ACHN (cell line): ENCODE data around the gene CMSS1.

Experiments
- DNase-seq: peaks from one replicate; pipeline ENCODE4 v3.0.0-alpha.2; 2015
- in situ Hi-C: cut with HindIII; loops from 2 replicates; pipeline ENCODE4 v1.10.0; 2017; ENCODE audit warnings: low sequenced_read_pairs, low pct_ligation_motif_present, low pct_unique_long_range_greater_than_20kb

Gene CMSS1

GRCh38 chr3:99817437-99818240 is at the start of gene CMSS1:
TSS of gene CMSS1 (plus strand) at chr3:99817862.
- in situ Hi-C loops, result no loop called here
- DNase-seq, result peak; percentile 89

- DNase-seq, result no peak
- in situ Hi-C loops, result no loop called here
These were observed 49.5 kb upstream of the CMSS1 start for GRCh38 chr3:99768126-99768525.

- in situ Hi-C loops, result no loop called here
- DNase-seq, result no peak
These were observed 48.7 kb upstream of the CMSS1 start for GRCh38 chr3:99768808-99769501.

GRCh38 chr3:99772171-99772570 is 45.5 kb upstream of the CMSS1 start:
- no peak for DNase-seq
- in situ Hi-C loops, result no loop called here

- DNase-seq, result no peak
- in situ Hi-C loops, result no loop called here
These were observed 45.0 kb upstream of the CMSS1 start for GRCh38 chr3:99772671-99773070.

GRCh38 chr3:99774467-99774866 is 43.2 kb upstream of the CMSS1 start:
- DNase-seq, result peak; percentile 20
- in situ Hi-C loops, result no loop called here

- DNase-seq, result no peak
- in situ Hi-C loops, result no loop called here
These were observed 41.0 kb upstream of the CMSS1 start for GRCh38 chr3:99776516-99777209.

- no peak for DNase-seq
These were observed 40.5 kb upstream of the CMSS1 start for GRCh38 chr3:99777210-99777549.

GRCh38 chr3:99777708-99778107 is 40.0 kb upstream of the CMSS1 start:
- DNase-seq, result no peak
- in situ Hi-C loops, result no loop called here

More at GRCh38 chr3:99777210-99777549, 40.5 kb upstream of the CMSS1 start:
- in situ Hi-C loops, result no loop called here

- DNase-seq, result no peak
- in situ Hi-C loops, result no loop called here
These were observed 36.9 kb upstream of the CMSS1 start for GRCh38 chr3:99780749-99781148.

GRCh38 chr3:99781761-99782160 is 35.9 kb upstream of the CMSS1 start:
- in situ Hi-C loops, result no loop called here

GRCh38 chr3:99783011-99783573 is 34.6 kb upstream of the CMSS1 start:
- in situ Hi-C loops, result no loop called here
- peak; percentile 95 for DNase-seq

More at GRCh38 chr3:99781761-99782160, 35.9 kb upstream of the CMSS1 start:
- DNase-seq, result peak; percentile 17

- DNase-seq, result peak; percentile 70
- in situ Hi-C loops, result no loop called here
These were observed 28.5 kb upstream of the CMSS1 start for GRCh38 chr3:99789011-99789721.

GRCh38 chr3:99794485-99794884 is 23.2 kb upstream of the CMSS1 start:
- no peak for DNase-seq
- in situ Hi-C loops, result no loop called here

GRCh38 chr3:99795573-99795972 is 22.1 kb upstream of the CMSS1 start:
- DNase-seq, result no peak
- in situ Hi-C loops, result no loop called here

GRCh38 chr3:99799422-99799821 is 18.2 kb upstream of the CMSS1 start:
- in situ Hi-C loops, result no loop called here
- DNase-seq, result no peak

- DNase-seq, result no peak
- in situ Hi-C loops, result no loop called here
These were observed 14.4 kb upstream of the CMSS1 start for GRCh38 chr3:99803297-99803696.

- DNase-seq, result no peak
- in situ Hi-C loops, result no loop called here
These were observed 12.5 kb upstream of the CMSS1 start for GRCh38 chr3:99805160-99805559.
